ENCODE measurements around the gene CDH18. TPM values are rescaled to one million over a fixed set of nuclear protein-coding genes. Genes with fewer than 3 reads are reported as not detected.

CDH18 gene
- total and polyA plus RNA-seq, 2 experiments from 2014 or later, result 0.22 TPM; not detected in 1

DNA sequence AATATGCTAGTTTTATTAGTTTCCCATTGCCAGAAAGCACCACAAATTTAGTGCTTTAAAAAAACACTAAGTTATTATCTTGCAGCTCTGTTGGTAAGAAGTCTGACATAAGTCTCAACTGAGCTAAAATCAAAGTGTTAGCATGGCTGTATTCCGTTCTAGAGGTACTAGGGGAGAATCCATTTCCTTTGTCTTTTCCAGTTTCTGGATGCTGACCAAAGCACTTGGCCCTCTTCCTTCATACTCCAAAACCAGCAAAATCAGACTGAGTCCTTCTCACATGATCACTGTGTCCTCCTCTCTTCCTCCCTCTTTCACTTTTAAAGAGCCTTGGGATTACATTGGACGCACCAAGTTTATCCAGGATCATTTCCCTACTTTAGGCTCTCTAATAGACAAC, 9.5 kb downstream of the CDH18 start:
- 25 to 30% methylated on average over 2 of the region's 2 CpGs for WGBS, 2 experiments (ENCODE audit: low coverage in 1 of 2, low lambda C conversion rate in 2 of 2, missing lambda C conversion rate in 2 of 2)
- Histone ChIP-seq H3K9me3 (ENCODE audit: low read depth) (no peaks in the 10 kb centered on the region), H3K36me3 (ENCODE audit: low read depth) (no peaks in the 10 kb centered on the region), H3K27me3 (replicated peaks; ENCODE audit: insufficient read depth) (no peaks in the 10 kb centered on the region), H3K4me3 (no peak overlapping the region), H3K9ac (no peak overlapping the region), H3K79me2 (ENCODE audit: insufficient read depth) (no peaks in the 10 kb centered on the region), H3K27ac (no peak overlapping the region), H3F3A (ENCODE audit: insufficient read depth) (no peaks in the 10 kb centered on the region), H3K9me2 (ENCODE audit: insufficient read depth) (no peaks in the 10 kb centered on the region), H4K20me1 (ENCODE audit: insufficient read depth) (no peaks in the 10 kb centered on the region), H3K4me1 (ENCODE audit: insufficient read depth) (no peaks in the 10 kb centered on the region), H2AFZ (no peak overlapping the region), H3K4me2 (ENCODE audit: unreplicated experiment) (no peak overlapping the region)
- no peak for DNase-seq
- no peak for TF ChIP-seq EZH2 (IDR thresholded peaks at IDR 0.05; ENCODE audit: insufficient read depth, poor library complexity, severe bottlenecking)
- no peak for TF ChIP-seq EZH2phosphoT487 (IDR thresholded peaks at IDR 0.05; ENCODE audit: insufficient read depth, low read depth)
- in situ Hi-C loops (cut with MboI), result no loop called here

DNA sequence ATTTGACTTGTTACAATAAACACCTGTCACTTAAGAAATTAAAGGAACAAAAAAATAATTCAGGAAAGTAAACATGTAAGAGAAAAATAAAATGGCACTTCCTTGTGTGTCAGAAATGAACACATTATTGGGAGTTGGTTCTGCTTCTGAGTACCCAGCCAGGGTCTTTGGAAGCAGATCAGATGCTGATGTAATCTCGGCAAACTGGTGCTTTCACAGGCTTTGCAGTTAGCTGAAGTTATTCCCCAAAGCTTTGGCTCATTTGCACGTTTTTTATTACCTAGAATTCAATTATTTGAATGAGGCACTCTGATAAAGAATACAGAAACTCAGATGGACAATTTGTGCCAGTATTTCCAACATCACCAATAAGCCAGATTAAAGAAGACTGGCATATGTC, 10.9 kb downstream of the CDH18 start:
- in situ Hi-C loops (cut with MboI), result no loop called here
- H4K20me1 ChIP-seq (ENCODE audit: insufficient read depth), result no peaks in the 10 kb centered on the region

GRCh38 chr5:19975795-19976194, 12.2 kb downstream of the CDH18 start:
- Histone ChIP-seq H3F3A (ENCODE audit: insufficient read depth) (no peaks in the 10 kb centered on the region), H3K79me2 (ENCODE audit: insufficient read depth) (no peaks in the 10 kb centered on the region), H3K36me3 (ENCODE audit: low read depth) (no peaks in the 10 kb centered on the region), H3K4me1 (ENCODE audit: insufficient read depth) (no peaks in the 10 kb centered on the region), H3K27ac (no peak overlapping the region), H3K4me2 (ENCODE audit: unreplicated experiment) (no peak overlapping the region), H3K9me3 (ENCODE audit: low read depth) (no peaks in the 10 kb centered on the region), H3K4me3 (no peak overlapping the region), H2AFZ (no peak overlapping the region), H3K27me3 (replicated peaks; ENCODE audit: insufficient read depth) (no peaks in the 10 kb centered on the region), H3K9me2 (ENCODE audit: insufficient read depth) (no peaks in the 10 kb centered on the region), H3K9ac (no peak overlapping the region), H4K20me1 (ENCODE audit: insufficient read depth) (no peaks in the 10 kb centered on the region)
- 41 to 43% methylated on average over 4 of the region's 4 CpGs for WGBS, 2 experiments (ENCODE audit: low coverage in 1 of 2, low lambda C conversion rate in 2 of 2, missing lambda C conversion rate in 2 of 2)
- DNase-seq, result no peak
- in situ Hi-C loops (cut with MboI), result no loop called here
- TF ChIP-seq EZH2 (IDR thresholded peaks at IDR 0.05; ENCODE audit: insufficient read depth, poor library complexity, severe bottlenecking), result no peak
- no peak for TF ChIP-seq EZH2phosphoT487 (IDR thresholded peaks at IDR 0.05; ENCODE audit: insufficient read depth, low read depth)

More for the DNA sequence above, 10.9 kb downstream of the CDH18 start:
- H3K4me3 ChIP-seq, result no peak overlapping the region
- H3K36me3 ChIP-seq (ENCODE audit: low read depth), result no peaks in the 10 kb centered on the region
- H3K9me2 ChIP-seq (ENCODE audit: insufficient read depth), result no peaks in the 10 kb centered on the region
- no peaks in the 10 kb centered on the region for H3K9me3 ChIP-seq (ENCODE audit: low read depth)
- WGBS, 2 experiments (ENCODE audit: low coverage in 1 of 2, low lambda C conversion rate in 2 of 2, missing lambda C conversion rate in 2 of 2), result 0 to 2% methylated on average over 2 of the region's 2 CpGs
- H3K79me2 ChIP-seq (ENCODE audit: insufficient read depth), result no peaks in the 10 kb centered on the region
- H3K9ac ChIP-seq, result no peak overlapping the region
- H3K4me2 ChIP-seq (ENCODE audit: unreplicated experiment), result no peak overlapping the region
- no peak for DNase-seq
- no peaks in the 10 kb centered on the region for H3K27me3 ChIP-seq (replicated peaks; ENCODE audit: insufficient read depth)
- H3F3A ChIP-seq (ENCODE audit: insufficient read depth), result no peaks in the 10 kb centered on the region
- H2AFZ ChIP-seq, result no peak overlapping the region
- no peak for TF ChIP-seq EZH2 (IDR thresholded peaks at IDR 0.05; ENCODE audit: insufficient read depth, poor library complexity, severe bottlenecking)
- no peak for TF ChIP-seq EZH2phosphoT487 (IDR thresholded peaks at IDR 0.05; ENCODE audit: insufficient read depth, low read depth)
- no peaks in the 10 kb centered on the region for H3K4me1 ChIP-seq (ENCODE audit: insufficient read depth)
- H3K27ac ChIP-seq, result no peak overlapping the region

DNA sequence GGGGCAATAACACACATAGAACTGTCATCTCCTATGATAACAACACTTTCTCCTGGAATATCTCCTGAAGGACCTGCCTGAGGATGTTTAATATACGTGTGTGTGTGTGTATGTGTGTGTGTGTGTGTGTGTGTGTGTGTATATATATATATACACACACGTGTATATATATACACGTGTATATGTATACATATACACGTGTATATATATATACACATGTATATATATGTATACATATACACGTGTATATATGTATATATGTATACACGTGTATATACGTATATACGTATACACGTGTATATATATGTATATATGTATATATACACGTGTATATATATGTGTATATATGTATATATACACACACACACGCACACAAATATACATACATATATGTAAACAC, 27.5 kb downstream of the CDH18 start:
- Histone ChIP-seq H2AFZ (no peak overlapping the region), H3K36me3 (ENCODE audit: low read depth) (no peaks in the 10 kb centered on the region), H3K9me2 (ENCODE audit: insufficient read depth) (no peaks in the 10 kb centered on the region), H3K79me2 (ENCODE audit: insufficient read depth) (no peaks in the 10 kb centered on the region), H4K20me1 (ENCODE audit: insufficient read depth) (no peaks in the 10 kb centered on the region), H3K27me3 (replicated peaks; ENCODE audit: insufficient read depth) (no peaks in the 10 kb centered on the region), H3K4me1 (ENCODE audit: insufficient read depth) (no peaks in the 10 kb centered on the region), H3F3A (ENCODE audit: insufficient read depth) (no peaks in the 10 kb centered on the region), H3K9me3 (ENCODE audit: low read depth) (no peaks in the 10 kb centered on the region), H3K4me3 (no peak overlapping the region), H3K4me2 (ENCODE audit: unreplicated experiment) (no peak overlapping the region), H3K27ac (no peak overlapping the region), H3K9ac (no peak overlapping the region)
- in situ Hi-C loops (cut with MboI), result no loop called here
- DNase-seq, result no peak
- TF ChIP-seq EZH2phosphoT487 (IDR thresholded peaks at IDR 0.05; ENCODE audit: insufficient read depth, low read depth) (no peak), EZH2 (IDR thresholded peaks at IDR 0.05; ENCODE audit: insufficient read depth, poor library complexity, severe bottlenecking) (no peak)
- 42 to 47% methylated on average over 8 to 11 of the region's 11 CpGs for WGBS, 2 experiments (ENCODE audit: low coverage in 1 of 2, low lambda C conversion rate in 2 of 2, missing lambda C conversion rate in 2 of 2)

GRCh38 chr5:19959830-19960384, 28.1 kb downstream of the CDH18 start:
- no peaks in the 10 kb centered on the region for H3K27me3 ChIP-seq (replicated peaks; ENCODE audit: insufficient read depth)
- no peak overlapping the region for H3K4me2 ChIP-seq (ENCODE audit: unreplicated experiment)
- TF ChIP-seq EZH2 (IDR thresholded peaks at IDR 0.05; ENCODE audit: insufficient read depth, poor library complexity, severe bottlenecking), result no peak
- no peak for TF ChIP-seq EZH2phosphoT487 (IDR thresholded peaks at IDR 0.05; ENCODE audit: insufficient read depth, low read depth)
- no peak for DNase-seq
- no peak overlapping the region for H2AFZ ChIP-seq
- no peaks in the 10 kb centered on the region for H4K20me1 ChIP-seq (ENCODE audit: insufficient read depth)
- in situ Hi-C loops (cut with MboI), result no loop called here
- 33 to 36% methylated on average over 2 of the region's 2 CpGs for WGBS, 2 experiments (ENCODE audit: low coverage in 1 of 2, low lambda C conversion rate in 2 of 2, missing lambda C conversion rate in 2 of 2)
- no peak overlapping the region for H3K4me3 ChIP-seq
- no peaks in the 10 kb centered on the region for H3K9me3 ChIP-seq (ENCODE audit: low read depth)
- no peaks in the 10 kb centered on the region for H3K36me3 ChIP-seq (ENCODE audit: low read depth)
- H3K4me1 ChIP-seq (ENCODE audit: insufficient read depth), result no peaks in the 10 kb centered on the region
- H3K79me2 ChIP-seq (ENCODE audit: insufficient read depth), result no peaks in the 10 kb centered on the region
- H3K9ac ChIP-seq, result no peak overlapping the region
- H3K9me2 ChIP-seq (ENCODE audit: insufficient read depth), result no peaks in the 10 kb centered on the region
- H3F3A ChIP-seq (ENCODE audit: insufficient read depth), result no peaks in the 10 kb centered on the region
- no peak overlapping the region for H3K27ac ChIP-seq

Data from GM23248 (cell line).